C4-2B (cell line): ENCODE data around the gene MSX2.

ENCODE experiments used
- ZFX ChIP-seq: fragments of 450-650 bp; IDR thresholded peaks from 2 replicates; pipeline ENCODE4 v1.6.1; 2017
- TF ChIP-seq, protein P1 (sequence below): fragments of 450-650 bp; conservative IDR thresholded peaks from 2 replicates; pipeline ENCODE4 v1.5.1; 2017; ENCODE audit warnings: mild to moderate bottlenecking

DNA sequence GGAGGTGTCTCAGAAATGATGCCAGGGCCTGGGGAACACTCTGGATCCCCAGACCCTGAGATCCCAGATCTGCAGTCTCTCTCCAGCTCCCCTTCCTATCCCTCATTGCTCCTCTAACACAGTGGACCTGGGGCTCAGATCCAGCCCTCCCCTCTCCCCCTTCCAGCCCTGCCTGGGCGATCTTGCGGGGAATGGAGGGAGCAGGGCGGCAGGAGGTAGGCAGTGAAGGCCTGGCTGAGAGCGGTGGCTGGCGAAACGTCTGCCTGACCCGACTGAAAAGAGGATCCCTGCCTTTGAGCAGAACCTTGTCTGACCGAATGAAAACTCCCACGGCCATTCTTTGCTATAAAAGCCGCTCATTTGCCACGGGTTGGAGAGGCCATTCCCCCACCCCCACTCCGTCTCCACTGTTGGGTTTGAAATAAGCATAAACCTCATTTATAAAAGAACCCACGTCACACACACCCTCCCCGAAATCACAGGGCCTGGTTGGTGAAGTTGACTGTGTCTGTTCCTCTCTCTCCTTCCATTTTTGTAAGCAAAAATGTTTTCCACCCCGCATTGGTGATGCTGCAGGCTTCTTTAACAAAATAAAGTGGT is 8.8 kb downstream of the MSX2 start:
- TF ChIP-seq, protein P1, sequence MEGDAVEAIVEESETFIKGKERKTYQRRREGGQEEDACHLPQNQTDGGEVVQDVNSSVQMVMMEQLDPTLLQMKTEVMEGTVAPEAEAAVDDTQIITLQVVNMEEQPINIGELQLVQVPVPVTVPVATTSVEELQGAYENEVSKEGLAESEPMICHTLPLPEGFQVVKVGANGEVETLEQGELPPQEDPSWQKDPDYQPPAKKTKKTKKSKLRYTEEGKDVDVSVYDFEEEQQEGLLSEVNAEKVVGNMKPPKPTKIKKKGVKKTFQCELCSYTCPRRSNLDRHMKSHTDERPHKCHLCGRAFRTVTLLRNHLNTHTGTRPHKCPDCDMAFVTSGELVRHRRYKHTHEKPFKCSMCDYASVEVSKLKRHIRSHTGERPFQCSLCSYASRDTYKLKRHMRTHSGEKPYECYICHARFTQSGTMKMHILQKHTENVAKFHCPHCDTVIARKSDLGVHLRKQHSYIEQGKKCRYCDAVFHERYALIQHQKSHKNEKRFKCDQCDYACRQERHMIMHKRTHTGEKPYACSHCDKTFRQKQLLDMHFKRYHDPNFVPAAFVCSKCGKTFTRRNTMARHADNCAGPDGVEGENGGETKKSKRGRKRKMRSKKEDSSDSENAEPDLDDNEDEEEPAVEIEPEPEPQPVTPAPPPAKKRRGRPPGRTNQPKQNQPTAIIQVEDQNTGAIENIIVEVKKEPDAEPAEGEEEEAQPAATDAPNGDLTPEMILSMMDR: no peak
- no peak for TF ChIP-seq ZFX
